ENCODE data around the gene VTI1A. TPM values are rescaled to one million over a fixed set of nuclear protein-coding genes. Genes with fewer than 3 reads are reported as not detected.

VTI1A gene
- total RNA-seq, 3 donors from 2014 or later (not counting 1 experiment from before 2014, with no cell fraction given), result 62.6 to 77.6 (median 68.2) TPM

- no peak overlapping the region for H3K27ac Mint-ChIP-seq
- no peak for TF ChIP-seq CTCF (IDR thresholded peaks at IDR 0.05)
- no peak for DNase-seq
- no peaks in the 10 kb centered on the region for H3K4me1 ChIP-seq (ENCODE audit: control insufficient read depth, insufficient read depth, low read length)
- H3K4me3 ChIP-seq (ENCODE audit: low read length), result no peak overlapping the region
- peaks cover 5% of the 10 kb centered on the region in 2 donors for H3K4me1 Mint-ChIP-seq
- no peaks in the 10 kb centered on the region for H3K9me3 Mint-ChIP-seq
- H3K27me3 ChIP-seq (ENCODE audit: control insufficient read depth, insufficient read depth, low read length), result no peaks in the 10 kb centered on the region
- no peaks in the 10 kb centered on the region for H3K9me3 ChIP-seq (ENCODE audit: control insufficient read depth, insufficient read depth, low read length)
- H3K27ac ChIP-seq (ENCODE audit: low read length), result no peak overlapping the region
- no peaks in the 10 kb centered on the region for H3K36me3 Mint-ChIP-seq
- no peaks in the 10 kb centered on the region for H3K36me3 ChIP-seq (ENCODE audit: control insufficient read depth, insufficient read depth, low read length)
- peak in 2 of 3 donors; percentile 5 to 76 for ATAC-seq
- no peaks in the 10 kb centered on the region for H3K27me3 Mint-ChIP-seq (ENCODE audit: low read depth in 2 of 2)
- 81% methylated on average over 7 of the region's 7 CpGs for WGBS (ENCODE audit: insufficient coverage)
- H3K4me3 Mint-ChIP-seq, result no peak overlapping the region
- intact Hi-C loops (cut with micrococcal nuclease), result no loop called here
Observed at GRCh38 chr10:112698133-112698817, 251.3 kb downstream of the VTI1A start.

GRCh38 chr10:112698818-112699164 is 251.8 kb downstream of the VTI1A start:
- 97% methylated on average over 5 of the region's 5 CpGs for WGBS (ENCODE audit: insufficient coverage)
- H3K4me1 Mint-ChIP-seq, result peaks cover 5% of the 10 kb centered on the region in 2 donors

GRCh38 chr10:112700215-112700671 is 253.2 kb downstream of the VTI1A start:
- Mint-ChIP-seq H3K27me3 (ENCODE audit: low read depth in 2 of 2) (no peaks in the 10 kb centered on the region), H3K27ac (no peak overlapping the region), H3K9me3 (no peaks in the 10 kb centered on the region), H3K36me3 (no peaks in the 10 kb centered on the region), H3K4me1 (peaks cover 5% of the 10 kb centered on the region in 2 donors), H3K4me3 (no peak overlapping the region)
- DNase-seq (no peak), ATAC-seq (no peak)
- Histone ChIP-seq H3K27me3 (ENCODE audit: control insufficient read depth, insufficient read depth, low read length) (no peaks in the 10 kb centered on the region), H3K36me3 (ENCODE audit: control insufficient read depth, insufficient read depth, low read length) (no peaks in the 10 kb centered on the region), H3K27ac (ENCODE audit: low read length) (no peak overlapping the region), H3K4me3 (ENCODE audit: low read length) (no peak overlapping the region), H3K4me1 (ENCODE audit: control insufficient read depth, insufficient read depth, low read length) (no peaks in the 10 kb centered on the region), H3K9me3 (ENCODE audit: control insufficient read depth, insufficient read depth, low read length) (no peaks in the 10 kb centered on the region)
- TF ChIP-seq CTCF (IDR thresholded peaks at IDR 0.05), result no peak
- intact Hi-C loops (cut with micrococcal nuclease), result no loop called here

More at GRCh38 chr10:112698818-112699164, 251.8 kb downstream of the VTI1A start:
- no peaks in the 10 kb centered on the region for H3K36me3 ChIP-seq (ENCODE audit: control insufficient read depth, insufficient read depth, low read length)
- no peaks in the 10 kb centered on the region for H3K4me1 ChIP-seq (ENCODE audit: control insufficient read depth, insufficient read depth, low read length)
- no peaks in the 10 kb centered on the region for H3K9me3 ChIP-seq (ENCODE audit: control insufficient read depth, insufficient read depth, low read length)
- no peaks in the 10 kb centered on the region for H3K27me3 ChIP-seq (ENCODE audit: control insufficient read depth, insufficient read depth, low read length)
- Mint-ChIP-seq H3K27ac (no peak overlapping the region), H3K9me3 (no peaks in the 10 kb centered on the region), H3K27me3 (ENCODE audit: low read depth in 2 of 2) (no peaks in the 10 kb centered on the region), H3K4me3 (no peak overlapping the region), H3K36me3 (no peaks in the 10 kb centered on the region)
- no peak for TF ChIP-seq CTCF (IDR thresholded peaks at IDR 0.05)
- H3K27ac ChIP-seq (ENCODE audit: low read length), result no peak overlapping the region
- intact Hi-C loops (cut with micrococcal nuclease), result no loop called here
- ATAC-seq, result peak in 1 of 3 donors; percentile 8
- H3K4me3 ChIP-seq (ENCODE audit: low read length), result no peak overlapping the region
- no peak for DNase-seq
